Heart left ventricle (tissue), 13 donors: ENCODE results near the gene CLTB.

Source experiments
- POLR2A ChIP-seq, 2 donors: fragments of 450-650 bp; IDR thresholded peaks; one replicate each; pipeline ENCODE4 v1.6.1; 2017; ENCODE audit warnings: antibody characterized with exemption in 2 of 2, mild to moderate bottlenecking in 2 of 2, moderate library complexity in 2 of 2
- TF ChIP-seq, protein P1 (sequence below), 12 donors: fragments of 200-600 bp; sonication (generic) in 4 of 12; IDR thresholded peaks; one replicate each; pipeline versions ENCODE4 v1.5.0 to v1.8.0; 2018 to 2022; ENCODE audit warnings: antibody characterized with exemption in 12 of 12, mild to moderate bottlenecking in 5 of 12
- donor health status: ischemic (EF 13 %, LVEDD 7.1; RV severe dilation, severe dysfunction).
- donor health status: DM: no; HTN: yes; CAD: no.
- donor health status: DM: no; HTN: no; CAD: no.
- donor health status: ischemic (EF 25% LVEDD 6.9; RV normal size, moderate dysfunction).
- donor health status: ischemic (EF 25% LVEDD 5.7; RV mildly dilated, moderate dysfunction).
- donor health status: ischemic (EF 35%, LVEDD 5.7; RV mildly dilated, moderate dysfunction).
- donor health status: nonischemic (EF 11% LVEDD 7.7; RV severe dilation, severe dysfunction).
- donor health status: DM: yes; HTN: yes; CAD: no.
- donor health status: PGD.
- donor health status: ischemic (EF 29% LVEDD 5.4; RV normal size, mild dysfunction).
- donor health status: nonischemic (EF 23%, LVEDD 6.1; RV moderate dilation, normal function).

DNA sequence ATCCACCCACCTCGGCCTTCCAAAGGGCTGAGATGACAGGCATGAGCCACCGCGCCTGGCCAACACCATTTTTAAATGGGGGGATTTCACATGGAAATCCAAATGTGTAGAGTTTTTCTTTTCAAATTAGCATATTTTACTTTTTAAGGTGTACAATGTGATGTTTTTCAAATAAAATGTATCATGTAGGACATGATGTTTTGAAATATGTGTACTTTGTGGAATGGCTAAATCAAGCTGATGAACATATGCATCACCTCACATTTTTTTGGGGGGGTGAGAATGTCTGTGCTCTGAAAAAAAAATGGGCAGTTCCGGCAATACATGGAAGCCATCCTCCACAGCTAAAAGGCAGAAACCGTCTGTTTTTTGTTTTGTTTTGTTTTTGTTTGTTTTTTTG, 28.4 kb upstream of the CLTB start:
- TF ChIP-seq, protein P1, sequence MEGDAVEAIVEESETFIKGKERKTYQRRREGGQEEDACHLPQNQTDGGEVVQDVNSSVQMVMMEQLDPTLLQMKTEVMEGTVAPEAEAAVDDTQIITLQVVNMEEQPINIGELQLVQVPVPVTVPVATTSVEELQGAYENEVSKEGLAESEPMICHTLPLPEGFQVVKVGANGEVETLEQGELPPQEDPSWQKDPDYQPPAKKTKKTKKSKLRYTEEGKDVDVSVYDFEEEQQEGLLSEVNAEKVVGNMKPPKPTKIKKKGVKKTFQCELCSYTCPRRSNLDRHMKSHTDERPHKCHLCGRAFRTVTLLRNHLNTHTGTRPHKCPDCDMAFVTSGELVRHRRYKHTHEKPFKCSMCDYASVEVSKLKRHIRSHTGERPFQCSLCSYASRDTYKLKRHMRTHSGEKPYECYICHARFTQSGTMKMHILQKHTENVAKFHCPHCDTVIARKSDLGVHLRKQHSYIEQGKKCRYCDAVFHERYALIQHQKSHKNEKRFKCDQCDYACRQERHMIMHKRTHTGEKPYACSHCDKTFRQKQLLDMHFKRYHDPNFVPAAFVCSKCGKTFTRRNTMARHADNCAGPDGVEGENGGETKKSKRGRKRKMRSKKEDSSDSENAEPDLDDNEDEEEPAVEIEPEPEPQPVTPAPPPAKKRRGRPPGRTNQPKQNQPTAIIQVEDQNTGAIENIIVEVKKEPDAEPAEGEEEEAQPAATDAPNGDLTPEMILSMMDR (IDR thresholded peaks at IDR 0.05): no peak
- TF ChIP-seq POLR2A (IDR thresholded peaks at IDR 0.05): no peak
